ENCODE measurements around the gene TLR1.
"Not testable (repeated sequence)": the region's sequence is repeated elsewhere in the genome, so short reads cannot be mapped to it uniquely, and the experiment has no call there.

TLR1 gene

GRCh38 chr4:38806251-38806650 is 1.7 kb upstream of the TLR1 start:
- H2AFZ ChIP-seq (ENCODE audit: low read length, unreplicated experiment); H3K4me3 ChIP-seq (ENCODE audit: low read depth, low read length); H3K27ac ChIP-seq (ENCODE audit: low read depth, low read length): not testable (repeated sequence)

GRCh38 chr4:38805530-38806145 is 1.0 kb upstream of the TLR1 start:
- no peaks in the 10 kb centered on the region for H3K27me3 ChIP-seq (ENCODE audit: insufficient read depth, low read length)
- no peaks in the 10 kb centered on the region for H3K36me3 ChIP-seq (ENCODE audit: insufficient read depth, low read length)
- H3K4me1 ChIP-seq (ENCODE audit: control insufficient read depth, insufficient read depth, low read length, unreplicated experiment), result peaks cover 8% of the 10 kb centered on the region
- H2AFZ ChIP-seq (ENCODE audit: low read length, unreplicated experiment), result peak overlapping the region; percentile 2
- H3K27ac ChIP-seq (ENCODE audit: low read depth, low read length), result 0 out of 2 replicates have a peak overlapping the region, but pooled peaks have one; percentile 14
- no peaks in the 10 kb centered on the region for H3K79me2 ChIP-seq (ENCODE audit: control insufficient read depth, insufficient read depth, low read length, unreplicated experiment)
- peak overlapping the region; percentile 15; the same call in 1 of the 2 replicates for H3K4me3 ChIP-seq (ENCODE audit: low read depth, low read length)

More at GRCh38 chr4:38806251-38806650, 1.7 kb upstream of the TLR1 start:
- not testable (repeated sequence) for H3K4me1 ChIP-seq (ENCODE audit: control insufficient read depth, insufficient read depth, low read length, unreplicated experiment); H3K79me2 ChIP-seq (ENCODE audit: control insufficient read depth, insufficient read depth, low read length, unreplicated experiment); H3K36me3 ChIP-seq (ENCODE audit: insufficient read depth, low read length); H3K27me3 ChIP-seq (ENCODE audit: insufficient read depth, low read length)

GRCh38 chr4:38803833-38804653 is 548 bp downstream of the TLR1 start:
- Histone ChIP-seq H3K36me3 (ENCODE audit: insufficient read depth, low read length) (no peaks in the 10 kb centered on the region), H3K4me1 (ENCODE audit: control insufficient read depth, insufficient read depth, low read length, unreplicated experiment) (peaks cover 8% of the 10 kb centered on the region), H3K79me2 (ENCODE audit: control insufficient read depth, insufficient read depth, low read length, unreplicated experiment) (no peaks in the 10 kb centered on the region), H3K27ac (ENCODE audit: low read depth, low read length) (no peak overlapping the region), H3K27me3 (ENCODE audit: insufficient read depth, low read length) (no peaks in the 10 kb centered on the region), H3K4me3 (ENCODE audit: low read depth, low read length) (no peak overlapping the region), H2AFZ (ENCODE audit: low read length, unreplicated experiment) (peak overlapping the region; percentile 34)

- Histone ChIP-seq H2AFZ (ENCODE audit: low read length, unreplicated experiment) (no peak overlapping the region), H3K27me3 (ENCODE audit: insufficient read depth, low read length) (no peaks in the 10 kb centered on the region), H3K4me1 (ENCODE audit: control insufficient read depth, insufficient read depth, low read length, unreplicated experiment) (peaks cover 8% of the 10 kb centered on the region), H3K4me3 (ENCODE audit: low read depth, low read length) (no peak overlapping the region), H3K27ac (ENCODE audit: low read depth, low read length) (no peak overlapping the region), H3K79me2 (ENCODE audit: control insufficient read depth, insufficient read depth, low read length, unreplicated experiment) (no peaks in the 10 kb centered on the region), H3K36me3 (ENCODE audit: insufficient read depth, low read length) (no peaks in the 10 kb centered on the region)
Observed at GRCh38 chr4:38802561-38803355, 1.8 kb downstream of the TLR1 start.

- Histone ChIP-seq H3K27me3 (ENCODE audit: insufficient read depth, low read length) (no peaks in the 10 kb centered on the region), H3K79me2 (ENCODE audit: control insufficient read depth, insufficient read depth, low read length, unreplicated experiment) (no peaks in the 10 kb centered on the region), H3K27ac (ENCODE audit: low read depth, low read length) (no peak overlapping the region), H3K4me3 (ENCODE audit: low read depth, low read length) (no peak overlapping the region), H3K4me1 (ENCODE audit: control insufficient read depth, insufficient read depth, low read length, unreplicated experiment) (peaks cover 7% of the 10 kb centered on the region), H3K36me3 (ENCODE audit: insufficient read depth, low read length) (no peaks in the 10 kb centered on the region), H2AFZ (ENCODE audit: low read length, unreplicated experiment) (no peak overlapping the region)
Observed at GRCh38 chr4:38800961-38801450, 3.6 kb downstream of the TLR1 start.

GRCh38 chr4:38800366-38800765 is 4.2 kb downstream of the TLR1 start:
- H3K79me2 ChIP-seq (ENCODE audit: control insufficient read depth, insufficient read depth, low read length, unreplicated experiment), result no peaks in the 10 kb centered on the region
- H3K4me1 ChIP-seq (ENCODE audit: control insufficient read depth, insufficient read depth, low read length, unreplicated experiment), result peaks cover 3% of the 10 kb centered on the region
- no peaks in the 10 kb centered on the region for H3K27me3 ChIP-seq (ENCODE audit: insufficient read depth, low read length)
- no peak overlapping the region for H3K4me3 ChIP-seq (ENCODE audit: low read depth, low read length)
- no peak overlapping the region for H3K27ac ChIP-seq (ENCODE audit: low read depth, low read length)
- no peaks in the 10 kb centered on the region for H3K36me3 ChIP-seq (ENCODE audit: insufficient read depth, low read length)
- no peak overlapping the region for H2AFZ ChIP-seq (ENCODE audit: low read length, unreplicated experiment)

GRCh38 chr4:38795087-38795486 is 9.5 kb downstream of the TLR1 start:
- Histone ChIP-seq H3K79me2 (ENCODE audit: control insufficient read depth, insufficient read depth, low read length, unreplicated experiment) (no peaks in the 10 kb centered on the region), H3K27ac (ENCODE audit: low read depth, low read length) (no peak overlapping the region), H3K27me3 (ENCODE audit: insufficient read depth, low read length) (no peaks in the 10 kb centered on the region), H3K4me1 (ENCODE audit: control insufficient read depth, insufficient read depth, low read length, unreplicated experiment) (no peaks in the 10 kb centered on the region), H3K4me3 (ENCODE audit: low read depth, low read length) (no peak overlapping the region), H2AFZ (ENCODE audit: low read length, unreplicated experiment) (no peak overlapping the region), H3K36me3 (ENCODE audit: insufficient read depth, low read length) (no peaks in the 10 kb centered on the region)

- H3K4me3 ChIP-seq (ENCODE audit: low read depth, low read length), result no peak overlapping the region
- no peaks in the 10 kb centered on the region for H3K4me1 ChIP-seq (ENCODE audit: control insufficient read depth, insufficient read depth, low read length, unreplicated experiment)
- H2AFZ ChIP-seq (ENCODE audit: low read length, unreplicated experiment), result no peak overlapping the region
- no peak overlapping the region for H3K27ac ChIP-seq (ENCODE audit: low read depth, low read length)
- no peaks in the 10 kb centered on the region for H3K36me3 ChIP-seq (ENCODE audit: insufficient read depth, low read length)
- no peaks in the 10 kb centered on the region for H3K27me3 ChIP-seq (ENCODE audit: insufficient read depth, low read length)
- no peaks in the 10 kb centered on the region for H3K79me2 ChIP-seq (ENCODE audit: control insufficient read depth, insufficient read depth, low read length, unreplicated experiment)
Observed at GRCh38 chr4:38794051-38794450, 10.5 kb downstream of the TLR1 start.

- H3K27ac ChIP-seq (ENCODE audit: low read depth, low read length), result no peak overlapping the region
- no peaks in the 10 kb centered on the region for H3K27me3 ChIP-seq (ENCODE audit: insufficient read depth, low read length)
- no peaks in the 10 kb centered on the region for H3K79me2 ChIP-seq (ENCODE audit: control insufficient read depth, insufficient read depth, low read length, unreplicated experiment)
- H3K4me1 ChIP-seq (ENCODE audit: control insufficient read depth, insufficient read depth, low read length, unreplicated experiment), result no peaks in the 10 kb centered on the region
- no peak overlapping the region for H2AFZ ChIP-seq (ENCODE audit: low read length, unreplicated experiment)
- no peak overlapping the region for H3K4me3 ChIP-seq (ENCODE audit: low read depth, low read length)
- H3K36me3 ChIP-seq (ENCODE audit: insufficient read depth, low read length), result no peaks in the 10 kb centered on the region
Observed at GRCh38 chr4:38791010-38791409, 13.6 kb downstream of the TLR1 start.

GRCh38 chr4:38788317-38788716 is 16.3 kb downstream of the TLR1 start:
- Histone ChIP-seq H3K27ac (ENCODE audit: low read depth, low read length) (no peak overlapping the region), H2AFZ (ENCODE audit: low read length, unreplicated experiment) (no peak overlapping the region), H3K36me3 (ENCODE audit: insufficient read depth, low read length) (no peaks in the 10 kb centered on the region), H3K4me3 (ENCODE audit: low read depth, low read length) (no peak overlapping the region), H3K79me2 (ENCODE audit: control insufficient read depth, insufficient read depth, low read length, unreplicated experiment) (no peaks in the 10 kb centered on the region), H3K27me3 (ENCODE audit: insufficient read depth, low read length) (no peaks in the 10 kb centered on the region), H3K4me1 (ENCODE audit: control insufficient read depth, insufficient read depth, low read length, unreplicated experiment) (no peaks in the 10 kb centered on the region)
